ENCODE results near the gene UFC1. TPM values are rescaled to one million over a fixed set of nuclear protein-coding genes. Genes with fewer than 3 reads are reported as not detected.
A peak's percentile ranks its signal among the peaks of the same experiment; 100 is the strongest.

Gene UFC1
- total RNA-seq, 4 donors from 2014 or later: 30.1 to 96.4 (median 51.5) TPM

GRCh38 chr1:161158316-161159010, 4.7 kb downstream of the UFC1 start:
- intact Hi-C loops (cut with DNase I; ENCODE audit: low total_unique reads): no loop called here
- TF ChIP-seq EP300 (IDR thresholded peaks at IDR 0.05; ENCODE audit: low read depth) (no peak), POLR2AphosphoS5 (IDR thresholded peaks at IDR 0.05) (no peak), POLR2A (IDR thresholded peaks at IDR 0.05) (no peak)
- WGBS, 2 donors (ENCODE audit: low coverage in 1 of 2): 67% methylated on average over 9 of the region's 9 CpGs; no CpG with 5 or more reads in 1 of the 2 donors
- Histone ChIP-seq H3K27me3 (no peaks in the 10 kb centered on the region), H3K36me3 (no peaks in the 10 kb centered on the region), H3K9me3 (no peaks in the 10 kb centered on the region), H3K4me3 (peak overlapping the region in 2 of 4 donors; percentile 85 to 88), H3K27ac (peak overlapping the region; percentile 89 to 93 (median 90)), H3K4me1 (peaks cover 4 to 39% (median 28%) of the 10 kb centered on the region in 4 donors)
- in situ Hi-C loops (cut with MboI; ENCODE audit: low pct_ligation_motif_present in 1 of 4, low pct_unique_long_range_greater_than_20kb in 1 of 4, low sequenced_read_pairs in 3 of 4): no loop called here
- no peak for DNase-seq

GRCh38 chr1:161159087-161159912, 5.5 kb downstream of the UFC1 start, which contains the start of gene USP21:
Gene USP21 (plus strand): TSS chr1:161159500. CDS start chr1:161160641, 1,141 bp downstream.
- no peaks in the 10 kb centered on the region for H3K36me3 ChIP-seq
- WGBS, 2 donors (ENCODE audit: low coverage in 1 of 2): 1% methylated on average over 49 of the region's 60 CpGs; no CpG with 5 or more reads in 1 of the 2 donors
- H3K27me3 ChIP-seq: no peaks in the 10 kb centered on the region
- peak within 1 kb of the TSS; percentile 70 to 88 (median 80) for H3K4me3 ChIP-seq
- peak within 1 kb of the TSS; percentile 89 to 93 (median 90) for H3K27ac ChIP-seq
- H3K9me3 ChIP-seq: no peaks in the 10 kb centered on the region
- intact Hi-C loops (cut with DNase I; ENCODE audit: low total_unique reads) (no loop called here), in situ Hi-C loops (cut with MboI; ENCODE audit: low pct_ligation_motif_present in 1 of 4, low pct_unique_long_range_greater_than_20kb in 1 of 4, low sequenced_read_pairs in 3 of 4) (no loop called here)
- peak; percentile 94 for DNase-seq
- peaks cover 4 to 38% (median 28%) of the 10 kb centered on the region in 4 donors for H3K4me1 ChIP-seq
- peak in 2 of 3 donors; percentile 76 to 80 for TF ChIP-seq POLR2AphosphoS5 (IDR thresholded peaks at IDR 0.05)
- TF ChIP-seq CTCF (IDR thresholded peaks at IDR 0.05): peak in 4 of 5 experiments; percentile 20 to 60 (median 42)
- TF ChIP-seq POLR2A (IDR thresholded peaks at IDR 0.05): peak; percentile 73
- no peak for TF ChIP-seq EP300 (IDR thresholded peaks at IDR 0.05; ENCODE audit: low read depth)

GRCh38 chr1:161159913-161160243, 6.1 kb downstream of the UFC1 start:
- Histone ChIP-seq H3K4me3 (peak overlapping the region; percentile 70 to 88 (median 80)), H3K4me1 (peaks cover 4 to 33% (median 23%) of the 10 kb centered on the region in 4 donors), H3K36me3 (no peaks in the 10 kb centered on the region), H3K27me3 (no peaks in the 10 kb centered on the region), H3K27ac (peak overlapping the region; percentile 89 to 93 (median 90)), H3K9me3 (no peaks in the 10 kb centered on the region)
- no peak for DNase-seq
- 7% methylated on average over 11 of the region's 11 CpGs; no CpG with 5 or more reads in 1 of the 2 donors for WGBS, 2 donors (ENCODE audit: low coverage in 1 of 2)
- intact Hi-C loops (cut with DNase I; ENCODE audit: low total_unique reads) (no loop called here), in situ Hi-C loops (cut with MboI; ENCODE audit: low pct_ligation_motif_present in 1 of 4, low pct_unique_long_range_greater_than_20kb in 1 of 4, low sequenced_read_pairs in 3 of 4) (no loop called here)
- TF ChIP-seq EP300 (IDR thresholded peaks at IDR 0.05; ENCODE audit: low read depth) (no peak), POLR2AphosphoS5 (IDR thresholded peaks at IDR 0.05) (no peak), CTCF (IDR thresholded peaks at IDR 0.05) (no peak), POLR2A (IDR thresholded peaks at IDR 0.05) (no peak)

- no peaks in the 10 kb centered on the region for H3K36me3 ChIP-seq
- 80 to 92% methylated on average over 1 to 20 of the region's 22 CpGs for WGBS, 2 donors (ENCODE audit: low coverage in 1 of 2)
- TF ChIP-seq POLR2A (IDR thresholded peaks at IDR 0.05): no peak
- no peak for TF ChIP-seq CTCF (IDR thresholded peaks at IDR 0.05)
- no peak for TF ChIP-seq EP300 (IDR thresholded peaks at IDR 0.05; ENCODE audit: low read depth)
- no peak for TF ChIP-seq POLR2AphosphoS5 (IDR thresholded peaks at IDR 0.05)
- peaks cover 11 to 33% (median 26%) of the 10 kb centered on the region in 4 donors for H3K4me1 ChIP-seq
- in situ Hi-C loops (cut with MboI; ENCODE audit: low pct_ligation_motif_present in 1 of 4, low pct_unique_long_range_greater_than_20kb in 1 of 4, low sequenced_read_pairs in 3 of 4): no loop called here
- no peak overlapping the region for H3K4me3 ChIP-seq
- H3K9me3 ChIP-seq: no peaks in the 10 kb centered on the region
- DNase-seq: no peak
- H3K27me3 ChIP-seq: no peaks in the 10 kb centered on the region
- H3K27ac ChIP-seq: no peak overlapping the region
- intact Hi-C loops (cut with DNase I; ENCODE audit: low total_unique reads): no loop called here
Measured at GRCh38 chr1:161160671-161161145, 6.9 kb downstream of the UFC1 start.
